ENCODE data around the gene SPDYA.

The SPDYA gene

GRCh38 chr2:28768422-28768821 lies 42.2 kb upstream of the SPDYA start:
- DNase-seq (ENCODE audit: low read depth): no peak
- H3K4me3 ChIP-seq (ENCODE audit: low read depth, low read length): no peak overlapping the region
- TF ChIP-seq POLR2A (IDR thresholded peaks at IDR 0.05; ENCODE audit: extremely low read depth, insufficient read length): no peak
- no peak for TF ChIP-seq MYC (IDR thresholded peaks at IDR 0.05; ENCODE audit: low read depth, low read length)
- TF ChIP-seq MAX (IDR thresholded peaks at IDR 0.05; ENCODE audit: low read depth, low read length): no peak
- no peak for TF ChIP-seq CTCF (IDR thresholded peaks at IDR 0.05; ENCODE audit: low read depth, low read length)

GRCh38 chr2:28768952-28769351 lies 41.7 kb upstream of the SPDYA start:
- no peak overlapping the region for H3K4me3 ChIP-seq (ENCODE audit: low read depth, low read length)
- TF ChIP-seq MYC (IDR thresholded peaks at IDR 0.05; ENCODE audit: low read depth, low read length) (no peak), MAX (IDR thresholded peaks at IDR 0.05; ENCODE audit: low read depth, low read length) (no peak), POLR2A (IDR thresholded peaks at IDR 0.05; ENCODE audit: extremely low read depth, insufficient read length) (no peak), CTCF (IDR thresholded peaks at IDR 0.05; ENCODE audit: low read depth, low read length) (no peak)
- DNase-seq (ENCODE audit: low read depth): no peak

GRCh38 chr2:28772351-28772750 lies 38.3 kb upstream of the SPDYA start:
- TF ChIP-seq MYC (IDR thresholded peaks at IDR 0.05; ENCODE audit: low read depth, low read length): no peak
- TF ChIP-seq POLR2A (IDR thresholded peaks at IDR 0.05; ENCODE audit: extremely low read depth, insufficient read length): no peak
- no peak for TF ChIP-seq CTCF (IDR thresholded peaks at IDR 0.05; ENCODE audit: low read depth, low read length)
- no peak for TF ChIP-seq MAX (IDR thresholded peaks at IDR 0.05; ENCODE audit: low read depth, low read length)
- H3K4me3 ChIP-seq (ENCODE audit: low read depth, low read length): no peak overlapping the region
- DNase-seq (ENCODE audit: low read depth): no peak

GRCh38 chr2:28776471-28776870 lies 34.2 kb upstream of the SPDYA start:
- H3K4me3 ChIP-seq (ENCODE audit: low read depth, low read length): no peak overlapping the region
- DNase-seq (ENCODE audit: low read depth): no peak
- no peak for TF ChIP-seq CTCF (IDR thresholded peaks at IDR 0.05; ENCODE audit: low read depth, low read length)

- TF ChIP-seq MYC (IDR thresholded peaks at IDR 0.05; ENCODE audit: low read depth, low read length): no peak
- TF ChIP-seq MAX (IDR thresholded peaks at IDR 0.05; ENCODE audit: low read depth, low read length): no peak
- no peak for TF ChIP-seq POLR2A (IDR thresholded peaks at IDR 0.05; ENCODE audit: extremely low read depth, insufficient read length)
- TF ChIP-seq CTCF (IDR thresholded peaks at IDR 0.05; ENCODE audit: low read depth, low read length): no peak
Observed at GRCh38 chr2:28778392-28778791, 32.2 kb upstream of the SPDYA start.

GRCh38 chr2:28779001-28779400 lies 31.6 kb upstream of the SPDYA start:
- no peak for DNase-seq (ENCODE audit: low read depth)
- TF ChIP-seq MAX (IDR thresholded peaks at IDR 0.05; ENCODE audit: low read depth, low read length) (no peak), POLR2A (IDR thresholded peaks at IDR 0.05; ENCODE audit: extremely low read depth, insufficient read length) (no peak), CTCF (IDR thresholded peaks at IDR 0.05; ENCODE audit: low read depth, low read length) (no peak), MYC (IDR thresholded peaks at IDR 0.05; ENCODE audit: low read depth, low read length) (no peak)
- H3K4me3 ChIP-seq (ENCODE audit: low read depth, low read length): no peak overlapping the region

More at GRCh38 chr2:28778392-28778791, 32.2 kb upstream of the SPDYA start:
- no peak overlapping the region for H3K4me3 ChIP-seq (ENCODE audit: low read depth, low read length)
- DNase-seq (ENCODE audit: low read depth): no peak
